Lower leg skin (tissue), 3 donors: ENCODE measurements around the gene RASGRP4.

ENCODE experiments used
- CTCF ChIP-seq, 3 donors: fragments of 450-650 bp; IDR thresholded peaks; one replicate each; pipeline ENCODE4 v1.5.1; 2016; ENCODE audit warnings: antibody characterized with exemption in 3 of 3, mild to moderate bottlenecking in 3 of 3, moderate library complexity in 2 of 3
- POLR2A ChIP-seq, 2 donors: fragments of 450-650 bp; IDR thresholded peaks; one replicate each; pipeline ENCODE4 v1.6.1; 2016 to 2017; ENCODE audit warnings: antibody characterized with exemption in 2 of 2, mild to moderate bottlenecking in 1 of 2, moderate library complexity in 1 of 2

GRCh38 chr19:38386300-38386970 is 39.6 kb downstream of the RASGRP4 start:
- TF ChIP-seq POLR2A (IDR thresholded peaks at IDR 0.05) (no peak), CTCF (IDR thresholded peaks at IDR 0.05) (no peak)
